CD4-positive, alpha-beta T cell (primary cell): ENCODE data around the gene IGFLR1. TPM values are rescaled to one million over a fixed set of nuclear protein-coding genes. Genes with fewer than 3 reads are reported as not detected.

Experiments
- ATAC-seq: fragments of 200-7000 bp; cut with Tn5 transposase; one replicate; pipeline ENCODE4 v1.10.0; 2022; ENCODE audit warnings: mild to moderate bottlenecking; ENCODE audit not compliant: poor library complexity
- CTCF ChIA-PET: fragments of 350-600 bp; sonication (Branson Sonifier 250); formaldehyde crosslinking; loops from one replicate; lab custom pipeline; 2021; ENCODE audit warnings: antibody characterized with exemption, inconsistent platforms; lab: Charles Lee
- POLR2A ChIA-PET: fragments of 350-600 bp; sonication (Branson Sonifier 250); formaldehyde crosslinking; loops from one replicate; lab custom pipeline; 2021; ENCODE audit warnings: antibody characterized with exemption, inconsistent platforms; lab: Charles Lee
- DNase-seq, 14 experiments: peaks; one replicate each; pipeline ENCODE4 v3.0.0-alpha.2; 2013 to 2020; ENCODE audit warnings: mixed read lengths in 2 of 14
- H3K27ac ChIP-seq, 2 donors: one replicate each; pipeline versions ENCODE4 v1.5.1 to v1.7.0; 2013; ENCODE audit warnings: low read length in 2 of 2, low read depth in 1 of 2, mild to moderate bottlenecking in 1 of 2
- H3K27me3 ChIP-seq, 2 experiments: 1 replicate in 1 of 2; 2 replicates in 1 of 2; pipeline versions ENCODE4 v1.6.1 to v1.7.0; 2013; ENCODE audit warnings: low read length in 2 of 2, control low read depth in 1 of 2, mild to moderate bottlenecking in 1 of 2, moderate library complexity in 1 of 2; ENCODE audit not compliant: insufficient read depth in 2 of 2, control insufficient read depth in 1 of 2
- H3K36me3 ChIP-seq: one replicate; pipeline ENCODE4 v1.6.1; 2013; ENCODE audit warnings: low read length, control low read depth; ENCODE audit not compliant: insufficient read depth
- H3K4me1 ChIP-seq: one replicate; pipeline ENCODE4 v1.6.1; 2013; ENCODE audit warnings: low read length, control low read depth; ENCODE audit not compliant: insufficient read depth
- H3K4me3 ChIP-seq: one replicate; pipeline ENCODE4 v1.5.1; 2013; ENCODE audit warnings: mild to moderate bottlenecking, low read length, moderate library complexity
- H3K9me3 ChIP-seq, 2 experiments: 1 replicate in 1 of 2; 2 replicates in 1 of 2; pipeline versions ENCODE4 v1.6.1 to v1.7.0; 2013; ENCODE audit warnings: low read length in 2 of 2, mild to moderate bottlenecking in 2 of 2, control low read depth in 1 of 2, moderate library complexity in 1 of 2; ENCODE audit not compliant: control insufficient read depth in 1 of 2, insufficient read depth in 1 of 2
- H3K27ac Mint-ChIP-seq: one replicate; pipeline ENCODE4 v1.8.0; 2020; ENCODE audit warnings: mixed read lengths
- H3K27me3 Mint-ChIP-seq: one replicate; pipeline ENCODE4 v1.8.0; 2021; ENCODE audit warnings: mixed read lengths
- H3K36me3 Mint-ChIP-seq: one replicate; pipeline ENCODE4 v1.8.0; 2021; ENCODE audit warnings: low read depth, mixed read lengths
- H3K4me1 Mint-ChIP-seq: one replicate; pipeline ENCODE4 v1.8.0; 2021; ENCODE audit warnings: low read depth, mixed read lengths
- H3K4me3 Mint-ChIP-seq: one replicate; pipeline ENCODE4 v1.8.0; 2020; ENCODE audit warnings: mild to moderate bottlenecking, mixed read lengths
- H3K9me3 Mint-ChIP-seq: one replicate; pipeline ENCODE4 v1.8.0; 2020; ENCODE audit warnings: mixed read lengths
- intact Hi-C, 2 experiments: fragments of 100-400 bp; cut with DNase I in 1 of 2; cut with micrococcal nuclease in 1 of 2; formaldehyde crosslinking; loops; one replicate each; pipeline versions ENCODE4 v1.15.1 to v1.9.0; 2023 to 2025; cut with DNase I, micrococcal nuclease
- total RNA-seq, 174 experiments: library from RNA in 2 of 174; stranded (reverse) in 2 of 174; gene quantifications; one replicate each; pipeline ENCODE4 v1.2.3 and lab custom pipeline; 2021 to 2026
- TF ChIP-seq, protein P1 (sequence below): fragments of 200-600 bp; IDR thresholded peaks from one replicate; pipeline ENCODE4 v1.8.0; 2022; ENCODE audit warnings: antibody characterized with exemption, mild to moderate bottlenecking

The IGFLR1 gene
- total RNA-seq, 2 experiments from 2014 or later, result 40.3 to 43.1 TPM

DNA sequence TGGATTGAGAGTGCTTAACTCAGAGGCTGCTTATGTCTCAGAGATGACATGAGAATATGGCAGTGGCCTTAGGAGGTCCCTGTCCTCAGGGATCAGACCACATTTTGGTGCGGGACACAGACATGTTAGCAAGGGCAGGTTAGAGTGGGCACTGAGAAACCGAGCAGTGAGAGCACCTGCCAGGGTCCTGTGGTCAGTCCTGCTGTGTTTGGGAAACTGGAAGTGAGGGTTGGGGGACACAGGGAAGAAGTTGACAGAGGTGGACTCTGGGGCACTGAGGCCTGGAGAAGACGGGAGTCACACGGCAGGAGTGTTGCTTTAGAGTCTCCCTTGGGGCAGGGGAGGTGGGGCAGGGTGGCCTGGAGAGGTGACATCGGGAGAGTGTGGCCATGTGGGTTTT lies 7.4 kb downstream of the IGFLR1 start:
- peaks cover 84% of the 10 kb centered on the region for H3K36me3 ChIP-seq

DNA sequence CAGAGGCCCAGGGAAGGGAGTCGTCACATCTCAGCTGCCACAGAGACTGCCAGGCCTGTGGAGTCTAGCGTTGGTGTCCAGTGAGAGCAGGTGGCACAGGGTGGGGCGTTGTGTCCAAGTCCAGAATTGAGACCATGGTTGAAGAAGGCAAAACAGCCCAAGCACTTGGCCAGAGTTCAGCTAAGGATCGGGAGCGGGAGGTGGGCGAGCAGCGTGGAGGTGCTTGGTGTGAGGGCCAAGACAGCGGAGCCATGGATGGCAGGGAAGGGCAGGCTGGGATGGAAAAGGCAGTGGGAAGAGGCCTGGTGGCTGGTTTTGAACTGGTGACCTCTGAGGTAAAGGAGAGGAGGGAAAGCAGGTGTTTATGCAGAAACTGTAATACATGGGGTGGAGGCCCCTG lies 8.0 kb downstream of the IGFLR1 start:
- Histone ChIP-seq H3K27me3 (no peaks in the 10 kb centered on the region), H3K36me3 (peaks cover 90% of the 10 kb centered on the region), H3K27ac (no peak overlapping the region), H3K4me3 (no peak overlapping the region), H3K9me3 (no peaks in the 10 kb centered on the region), H3K4me1 (peaks cover 15% of the 10 kb centered on the region)
- intact Hi-C loops, result no loop called here
- H3K36me3 Mint-ChIP-seq, result peaks cover 77% of the 10 kb centered on the region
- TF ChIP-seq, protein P1, sequence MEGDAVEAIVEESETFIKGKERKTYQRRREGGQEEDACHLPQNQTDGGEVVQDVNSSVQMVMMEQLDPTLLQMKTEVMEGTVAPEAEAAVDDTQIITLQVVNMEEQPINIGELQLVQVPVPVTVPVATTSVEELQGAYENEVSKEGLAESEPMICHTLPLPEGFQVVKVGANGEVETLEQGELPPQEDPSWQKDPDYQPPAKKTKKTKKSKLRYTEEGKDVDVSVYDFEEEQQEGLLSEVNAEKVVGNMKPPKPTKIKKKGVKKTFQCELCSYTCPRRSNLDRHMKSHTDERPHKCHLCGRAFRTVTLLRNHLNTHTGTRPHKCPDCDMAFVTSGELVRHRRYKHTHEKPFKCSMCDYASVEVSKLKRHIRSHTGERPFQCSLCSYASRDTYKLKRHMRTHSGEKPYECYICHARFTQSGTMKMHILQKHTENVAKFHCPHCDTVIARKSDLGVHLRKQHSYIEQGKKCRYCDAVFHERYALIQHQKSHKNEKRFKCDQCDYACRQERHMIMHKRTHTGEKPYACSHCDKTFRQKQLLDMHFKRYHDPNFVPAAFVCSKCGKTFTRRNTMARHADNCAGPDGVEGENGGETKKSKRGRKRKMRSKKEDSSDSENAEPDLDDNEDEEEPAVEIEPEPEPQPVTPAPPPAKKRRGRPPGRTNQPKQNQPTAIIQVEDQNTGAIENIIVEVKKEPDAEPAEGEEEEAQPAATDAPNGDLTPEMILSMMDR, result no peak
- no peaks in the 10 kb centered on the region for H3K27me3 Mint-ChIP-seq
- POLR2A ChIA-PET, result interaction anchor here (1.2 to 2.1 kb wide), 2 partner anchors 10 to 13 kb away, joined by 4 to 7 read pairs; no protein-coding TSS in a partner anchor
- CTCF ChIA-PET, result no interaction called here
- DNase-seq, result no peak
- no peak for ATAC-seq
- H3K27ac Mint-ChIP-seq, result peak overlapping the region; percentile 69
- H3K4me1 Mint-ChIP-seq, result peaks cover 29% of the 10 kb centered on the region
- no peak overlapping the region for H3K4me3 Mint-ChIP-seq
- no peaks in the 10 kb centered on the region for H3K9me3 Mint-ChIP-seq

More for the DNA sequence above, 7.4 kb downstream of the IGFLR1 start:
- Mint-ChIP-seq H3K4me3 (peak overlapping the region; percentile 20), H3K4me1 (peaks cover 29% of the 10 kb centered on the region), H3K36me3 (peaks cover 71% of the 10 kb centered on the region), H3K27me3 (no peaks in the 10 kb centered on the region), H3K27ac (peak overlapping the region; percentile 69), H3K9me3 (no peaks in the 10 kb centered on the region)
- ChIA-PET CTCF (no interaction called here), POLR2A (interaction anchor here (1.2 to 2.1 kb wide), 2 partner anchors 9 to 13 kb away, joined by 4 to 7 read pairs; no protein-coding TSS in a partner anchor)
- no peaks in the 10 kb centered on the region for H3K27me3 ChIP-seq
- TF ChIP-seq, protein P1, result no peak
- no peaks in the 10 kb centered on the region for H3K9me3 ChIP-seq
- DNase-seq (no peak), ATAC-seq (no peak)
- intact Hi-C loops, result no loop called here
- H3K4me1 ChIP-seq, result peaks cover 21% of the 10 kb centered on the region
- H3K27ac ChIP-seq, result no peak overlapping the region
- no peak overlapping the region for H3K4me3 ChIP-seq

DNA sequence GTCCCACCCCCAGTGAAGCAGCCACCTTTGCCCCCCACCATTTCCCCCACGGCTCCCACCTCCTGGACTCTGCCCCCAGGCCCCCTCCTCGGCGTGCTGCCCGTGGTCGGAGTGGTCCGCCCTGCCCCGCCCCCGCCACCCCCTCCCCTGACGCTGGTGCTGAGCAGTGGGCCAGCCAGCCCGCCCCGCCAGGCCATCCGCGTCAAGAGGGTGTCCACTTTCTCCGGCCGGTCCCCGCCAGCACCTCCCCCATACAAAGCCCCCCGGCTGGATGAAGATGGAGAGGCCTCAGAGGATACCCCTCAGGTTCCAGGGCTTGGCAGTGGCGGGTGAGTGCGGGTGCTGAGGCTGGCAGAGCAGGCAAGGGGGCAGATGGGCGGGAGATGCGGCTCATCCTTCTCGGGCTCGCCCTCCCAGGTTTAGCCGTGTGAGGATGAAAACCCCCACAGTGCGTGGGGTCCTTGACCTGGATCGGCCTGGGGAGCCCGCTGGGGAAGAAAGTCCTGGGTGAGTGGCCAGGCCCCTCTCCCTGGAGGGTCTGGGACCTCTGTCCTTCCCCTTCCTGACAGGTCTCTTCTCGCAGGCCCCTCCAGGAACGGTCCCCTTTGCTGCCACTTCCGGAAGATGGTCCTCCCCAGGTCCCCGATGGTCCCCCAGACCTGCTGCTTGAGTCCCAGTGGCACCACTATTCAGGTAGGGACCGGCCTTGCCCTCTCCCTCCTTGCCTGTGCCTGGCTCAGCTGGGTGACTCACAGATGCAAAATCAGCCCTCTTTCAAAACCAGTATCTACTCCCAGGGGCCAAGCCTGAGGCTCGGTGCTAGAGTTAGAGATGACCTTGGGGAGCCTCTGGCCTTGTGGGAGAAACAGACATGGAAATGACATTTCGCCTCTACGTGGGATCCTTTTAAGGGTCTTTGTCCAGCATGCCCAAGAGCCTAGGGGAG lies 8.8 kb downstream of the IGFLR1 start:
- ChIA-PET CTCF (no interaction called here), POLR2A (interaction anchor here (1.2 kb wide), 1 partner anchor 12 kb away, joined by 4 read pairs; no protein-coding TSS in a partner anchor)
- Histone ChIP-seq H3K27me3 (no peaks in the 10 kb centered on the region), H3K4me3 (no peak overlapping the region), H3K36me3 (peaks cover 90% of the 10 kb centered on the region), H3K27ac (no peak overlapping the region), H3K9me3 (no peaks in the 10 kb centered on the region), H3K4me1 (peaks cover 14% of the 10 kb centered on the region)
- intact Hi-C loops, result no loop called here
- DNase-seq (no peak), ATAC-seq (no peak)
- Mint-ChIP-seq H3K27ac (peak overlapping the region; percentile 69), H3K9me3 (no peaks in the 10 kb centered on the region), H3K4me1 (peaks cover 26% of the 10 kb centered on the region), H3K27me3 (no peaks in the 10 kb centered on the region), H3K4me3 (no peak overlapping the region), H3K36me3 (peaks cover 80% of the 10 kb centered on the region)
- TF ChIP-seq, protein P1, result no peak
